ENCODE results near the gene CLEC18A. TPM values are rescaled to one million over a fixed set of nuclear protein-coding genes. Genes with fewer than 3 reads are reported as not detected.
"Not testable (repeated sequence)": the region's sequence is repeated elsewhere in the genome, so short reads cannot be mapped to it uniquely, and the experiment has no call there.

CLEC18A gene
- total RNA-seq, 1 donor from 2014 or later, result 0.51 TPM

- DNase-seq; intact Hi-C loops (cut with micrococcal nuclease); H3K27ac Mint-ChIP-seq; H3K27me3 Mint-ChIP-seq; H3K4me1 Mint-ChIP-seq; H3K9me3 Mint-ChIP-seq; H3K36me3 Mint-ChIP-seq (ENCODE audit: low read depth); H3K4me3 Mint-ChIP-seq: not testable (repeated sequence)
Measured at GRCh38 chr16:69951672-69952031, 518 bp downstream of the CLEC18A start.

GRCh38 chr16:69952116-69952515 is 982 bp downstream of the CLEC18A start:
- H3K36me3 Mint-ChIP-seq (ENCODE audit: low read depth); H3K4me3 Mint-ChIP-seq; DNase-seq; intact Hi-C loops (cut with micrococcal nuclease); H3K9me3 Mint-ChIP-seq; H3K27ac Mint-ChIP-seq; H3K4me1 Mint-ChIP-seq; H3K27me3 Mint-ChIP-seq: not testable (repeated sequence)

- H3K9me3 Mint-ChIP-seq; H3K4me1 Mint-ChIP-seq; H3K27ac Mint-ChIP-seq; H3K4me3 Mint-ChIP-seq; DNase-seq; H3K27me3 Mint-ChIP-seq; H3K36me3 Mint-ChIP-seq (ENCODE audit: low read depth); intact Hi-C loops (cut with micrococcal nuclease): not testable (repeated sequence)
Measured at GRCh38 chr16:69952572-69953355, 1.6 kb downstream of the CLEC18A start.

GRCh38 chr16:69954241-69954640 is 3.1 kb downstream of the CLEC18A start:
- H3K4me1 Mint-ChIP-seq; intact Hi-C loops (cut with micrococcal nuclease); H3K9me3 Mint-ChIP-seq; H3K27me3 Mint-ChIP-seq; DNase-seq; H3K36me3 Mint-ChIP-seq (ENCODE audit: low read depth); H3K4me3 Mint-ChIP-seq; H3K27ac Mint-ChIP-seq: not testable (repeated sequence)

GRCh38 chr16:69963312-69963711 is 12.2 kb downstream of the CLEC18A start:
- H3K27me3 Mint-ChIP-seq; H3K4me1 Mint-ChIP-seq; H3K36me3 Mint-ChIP-seq (ENCODE audit: low read depth); H3K4me3 Mint-ChIP-seq; intact Hi-C loops (cut with micrococcal nuclease); DNase-seq; H3K9me3 Mint-ChIP-seq; H3K27ac Mint-ChIP-seq: not testable (repeated sequence)

GRCh38 chr16:69964960-69965660 is 14.0 kb downstream of the CLEC18A start:
- H3K4me3 Mint-ChIP-seq; H3K27ac Mint-ChIP-seq; DNase-seq; H3K27me3 Mint-ChIP-seq; H3K4me1 Mint-ChIP-seq; intact Hi-C loops (cut with micrococcal nuclease); H3K36me3 Mint-ChIP-seq (ENCODE audit: low read depth); H3K9me3 Mint-ChIP-seq: not testable (repeated sequence)

GRCh38 chr16:69965661-69966054 is 14.5 kb downstream of the CLEC18A start:
- intact Hi-C loops (cut with micrococcal nuclease); H3K4me1 Mint-ChIP-seq; H3K27me3 Mint-ChIP-seq; H3K27ac Mint-ChIP-seq; H3K36me3 Mint-ChIP-seq (ENCODE audit: low read depth); DNase-seq; H3K9me3 Mint-ChIP-seq; H3K4me3 Mint-ChIP-seq: not testable (repeated sequence)

- DNase-seq; H3K4me1 Mint-ChIP-seq; intact Hi-C loops (cut with micrococcal nuclease); H3K4me3 Mint-ChIP-seq; H3K27me3 Mint-ChIP-seq; H3K27ac Mint-ChIP-seq; H3K36me3 Mint-ChIP-seq (ENCODE audit: low read depth); H3K9me3 Mint-ChIP-seq: not testable (repeated sequence)
Measured at GRCh38 chr16:69967688-69968087, 16.6 kb downstream of the CLEC18A start.

GRCh38 chr16:69968125-69968524 is 17.0 kb downstream of the CLEC18A start:
- H3K9me3 Mint-ChIP-seq; H3K27me3 Mint-ChIP-seq; H3K27ac Mint-ChIP-seq; intact Hi-C loops (cut with micrococcal nuclease); H3K36me3 Mint-ChIP-seq (ENCODE audit: low read depth); H3K4me1 Mint-ChIP-seq; H3K4me3 Mint-ChIP-seq; DNase-seq: not testable (repeated sequence)

- H3K4me3 Mint-ChIP-seq; H3K9me3 Mint-ChIP-seq; H3K4me1 Mint-ChIP-seq; H3K36me3 Mint-ChIP-seq (ENCODE audit: low read depth); intact Hi-C loops (cut with micrococcal nuclease); H3K27me3 Mint-ChIP-seq; DNase-seq; H3K27ac Mint-ChIP-seq: not testable (repeated sequence)
Measured at GRCh38 chr16:69969657-69970056, 18.5 kb downstream of the CLEC18A start.

- H3K27me3 Mint-ChIP-seq; H3K9me3 Mint-ChIP-seq; DNase-seq; H3K4me1 Mint-ChIP-seq; H3K27ac Mint-ChIP-seq; H3K36me3 Mint-ChIP-seq (ENCODE audit: low read depth); H3K4me3 Mint-ChIP-seq; intact Hi-C loops (cut with micrococcal nuclease): not testable (repeated sequence)
Measured at GRCh38 chr16:69972120-69972519, 21.0 kb downstream of the CLEC18A start.

- DNase-seq; H3K4me3 Mint-ChIP-seq; H3K27ac Mint-ChIP-seq; H3K9me3 Mint-ChIP-seq; H3K27me3 Mint-ChIP-seq; H3K4me1 Mint-ChIP-seq; intact Hi-C loops (cut with micrococcal nuclease); H3K36me3 Mint-ChIP-seq (ENCODE audit: low read depth): not testable (repeated sequence)
Measured at GRCh38 chr16:69972935-69973334, 21.8 kb downstream of the CLEC18A start.

- H3K27ac Mint-ChIP-seq; H3K9me3 Mint-ChIP-seq; DNase-seq; H3K27me3 Mint-ChIP-seq; H3K36me3 Mint-ChIP-seq (ENCODE audit: low read depth); intact Hi-C loops (cut with micrococcal nuclease); H3K4me3 Mint-ChIP-seq; H3K4me1 Mint-ChIP-seq: not testable (repeated sequence)
Measured at GRCh38 chr16:69985196-69985595, 34.1 kb downstream of the CLEC18A start.

- H3K27me3 Mint-ChIP-seq; H3K27ac Mint-ChIP-seq; H3K4me3 Mint-ChIP-seq; H3K36me3 Mint-ChIP-seq (ENCODE audit: low read depth); H3K9me3 Mint-ChIP-seq; intact Hi-C loops (cut with micrococcal nuclease); DNase-seq; H3K4me1 Mint-ChIP-seq: not testable (repeated sequence)
Measured at GRCh38 chr16:69997956-69998355, 46.8 kb downstream of the CLEC18A start.

- H3K27me3 Mint-ChIP-seq; H3K27ac Mint-ChIP-seq; H3K9me3 Mint-ChIP-seq; H3K36me3 Mint-ChIP-seq (ENCODE audit: low read depth); DNase-seq; H3K4me3 Mint-ChIP-seq; intact Hi-C loops (cut with micrococcal nuclease); H3K4me1 Mint-ChIP-seq: not testable (repeated sequence)
Measured at GRCh38 chr16:69999801-70000200, 48.7 kb downstream of the CLEC18A start.
